ENCODE measurements around the gene TRIM66.

The TRIM66 gene

DNA sequence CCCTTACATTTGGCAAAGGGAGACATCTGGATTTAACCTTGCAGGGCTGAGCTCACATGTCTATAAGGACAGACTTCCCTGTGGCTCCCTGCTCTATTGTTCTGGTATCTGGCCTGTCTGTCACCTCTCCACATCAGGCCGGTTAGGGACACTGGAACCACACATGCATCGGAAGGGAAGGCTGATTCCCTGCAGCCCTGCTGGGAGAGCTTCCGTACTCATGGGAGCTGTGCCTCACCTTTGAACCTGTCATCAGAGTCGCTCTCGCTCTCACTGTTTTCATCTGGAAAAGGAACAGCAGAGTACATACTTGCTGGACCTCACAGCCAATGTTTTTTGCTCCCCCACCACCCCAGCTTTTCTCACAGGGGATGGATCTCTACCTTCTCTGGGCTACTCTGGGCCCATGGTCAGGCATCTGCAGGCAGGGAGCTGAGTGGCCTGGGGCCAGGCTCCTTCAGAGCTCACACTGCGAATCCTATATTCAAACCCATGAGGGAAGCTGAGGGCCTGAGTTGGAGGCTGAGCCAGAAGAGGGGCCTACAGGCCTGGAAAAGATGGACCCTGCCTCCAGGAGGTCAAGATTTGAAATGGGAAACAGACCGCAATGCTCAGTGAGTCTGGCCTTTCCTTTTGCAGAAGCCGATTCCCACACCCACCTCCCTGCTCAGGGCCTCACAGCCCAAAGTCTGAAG is 31.4 kb upstream of the TRIM66 start:
- no peak for DNase-seq (ENCODE audit: low read depth in 4 of 4, low spot score in 1 of 4)

DNA sequence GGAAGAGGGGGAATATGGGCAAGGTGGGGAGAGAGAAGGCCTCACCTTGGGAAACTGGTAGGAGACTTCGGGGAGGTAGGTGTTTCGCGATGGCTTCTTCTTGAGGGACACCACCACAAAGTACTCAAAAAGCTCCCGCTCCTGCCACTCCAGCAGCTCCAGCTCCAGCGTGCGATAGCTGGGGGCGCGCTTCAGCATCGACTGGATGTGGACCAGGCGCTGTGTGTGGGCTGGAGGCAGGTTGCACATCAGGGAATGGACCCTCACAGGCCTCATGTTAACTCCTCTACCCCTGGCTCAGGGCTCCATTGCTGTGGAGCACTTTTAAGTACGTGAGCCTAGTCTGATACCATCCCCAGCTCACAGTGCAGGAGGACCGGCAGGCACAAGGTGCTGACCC is 30.0 kb upstream of the TRIM66 start:
- DNase-seq (ENCODE audit: low read depth in 4 of 4, low spot score in 1 of 4) = no peak

DNA sequence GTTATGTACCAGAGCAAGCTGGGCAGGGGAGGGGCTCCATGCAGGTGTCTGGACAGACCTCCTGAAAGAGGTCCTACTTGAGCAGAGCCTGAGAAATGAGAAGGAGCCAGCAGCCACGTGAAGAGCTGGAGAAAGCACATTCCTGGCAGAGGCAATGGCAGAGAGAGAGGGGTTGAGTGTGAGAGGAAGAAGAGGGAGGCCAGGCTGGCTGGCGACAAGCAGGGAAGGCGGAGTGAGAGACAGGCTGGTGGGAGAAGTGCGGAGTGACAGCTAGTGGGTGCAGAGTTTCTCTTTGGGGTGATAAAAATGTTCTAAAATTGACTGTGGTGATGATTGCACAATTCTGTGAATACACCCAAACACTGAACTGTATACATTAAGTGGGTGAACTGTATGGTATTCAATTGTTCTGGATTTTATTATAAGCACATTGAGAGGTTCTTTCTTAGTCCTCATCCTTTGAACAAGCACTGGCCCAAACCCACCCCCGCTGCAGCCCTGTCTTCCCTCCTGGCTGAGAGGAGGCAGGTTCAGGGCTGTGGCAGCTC is 29.5 kb upstream of the TRIM66 start:
- DNase-seq (ENCODE audit: low read depth in 4 of 4, low spot score in 1 of 4) = no peak

DNA sequence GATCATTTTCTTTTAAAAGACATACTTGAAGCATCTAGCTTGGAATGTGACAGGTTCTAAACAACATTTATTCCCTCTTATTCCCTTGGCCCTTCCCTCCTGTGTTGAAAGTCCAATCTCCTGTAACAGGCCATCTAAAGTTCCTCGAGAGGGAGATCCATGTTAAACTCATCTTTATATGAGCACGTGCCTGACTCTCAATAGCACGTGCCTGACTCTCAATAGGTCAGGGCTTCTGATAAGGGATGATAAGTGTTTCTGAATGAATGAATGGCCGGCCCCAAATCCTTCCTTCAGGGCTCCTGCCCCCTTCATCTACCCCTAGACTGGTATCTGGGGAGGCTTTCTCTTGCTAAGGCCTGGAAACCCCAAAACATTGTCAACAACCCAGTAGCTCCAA is 27.3 kb upstream of the TRIM66 start:
- no peak for DNase-seq (ENCODE audit: low read depth in 4 of 4, low spot score in 1 of 4)

DNA sequence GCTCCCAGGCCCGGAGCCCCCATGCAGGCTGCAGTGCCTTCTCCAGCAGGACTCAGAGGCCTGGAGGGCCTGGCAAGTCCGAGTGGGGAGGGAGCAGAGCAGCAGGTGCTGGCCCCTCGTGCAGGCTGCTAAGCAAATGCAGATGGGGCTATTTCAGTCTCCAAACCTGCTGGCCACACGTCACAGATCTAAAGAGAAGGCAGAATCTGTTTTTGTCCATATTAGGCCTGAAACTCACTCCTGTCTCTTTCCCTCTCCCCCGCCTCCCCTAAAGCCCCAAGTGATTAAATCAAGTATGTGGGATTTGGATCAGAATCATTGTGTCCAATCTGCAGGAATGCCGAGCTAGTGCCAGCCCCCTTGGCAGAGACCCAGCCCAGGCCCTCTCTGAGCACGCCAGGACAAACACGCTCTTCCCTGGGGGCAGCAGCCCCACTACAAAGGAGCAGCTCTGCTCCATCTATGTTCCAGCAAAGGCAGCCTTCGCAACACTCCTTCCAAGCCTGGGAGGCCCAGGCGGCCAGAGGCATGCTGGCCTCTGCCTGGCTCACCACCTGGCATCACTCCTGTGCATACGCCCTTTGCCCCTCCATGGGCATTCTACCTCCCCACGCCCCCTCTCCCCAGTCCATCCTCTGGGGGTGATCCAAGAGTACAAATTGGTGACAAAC is 26.7 kb upstream of the TRIM66 start:
- no peak for DNase-seq (ENCODE audit: low read depth in 4 of 4, low spot score in 1 of 4)

DNA sequence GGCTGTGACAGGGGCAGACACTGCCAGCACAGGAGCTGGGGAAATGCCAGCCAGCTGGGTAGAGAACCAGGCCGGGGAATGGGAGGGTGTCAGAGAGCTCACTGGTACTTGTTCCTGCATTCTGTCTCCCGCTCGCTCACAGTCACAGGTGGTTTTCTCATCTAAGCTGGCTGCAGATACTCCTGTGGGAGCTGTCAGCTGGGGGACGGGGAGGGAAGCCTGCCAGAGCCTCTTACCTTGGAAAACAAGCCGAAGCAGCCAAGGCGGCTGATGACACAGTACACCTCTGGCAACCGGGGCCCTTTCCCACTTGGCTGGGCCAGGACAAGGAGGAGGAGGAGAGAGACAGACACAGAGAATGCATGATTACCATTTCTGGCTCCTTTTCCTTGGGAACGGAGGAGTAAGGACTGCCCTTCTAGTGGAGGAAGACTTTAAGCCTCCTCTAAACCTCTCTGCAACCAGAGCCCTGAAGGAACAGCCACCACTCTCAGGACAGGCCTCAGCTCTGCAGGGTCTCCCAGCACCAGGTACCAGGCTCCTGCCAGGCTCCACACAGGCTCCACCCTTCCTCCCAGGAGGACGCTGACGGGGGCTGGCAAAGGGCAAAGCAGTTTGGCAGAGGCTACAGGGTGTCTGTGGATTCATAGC is 25.2 kb upstream of the TRIM66 start:
- no peak for DNase-seq (ENCODE audit: low read depth in 4 of 4, low spot score in 1 of 4)

DNA sequence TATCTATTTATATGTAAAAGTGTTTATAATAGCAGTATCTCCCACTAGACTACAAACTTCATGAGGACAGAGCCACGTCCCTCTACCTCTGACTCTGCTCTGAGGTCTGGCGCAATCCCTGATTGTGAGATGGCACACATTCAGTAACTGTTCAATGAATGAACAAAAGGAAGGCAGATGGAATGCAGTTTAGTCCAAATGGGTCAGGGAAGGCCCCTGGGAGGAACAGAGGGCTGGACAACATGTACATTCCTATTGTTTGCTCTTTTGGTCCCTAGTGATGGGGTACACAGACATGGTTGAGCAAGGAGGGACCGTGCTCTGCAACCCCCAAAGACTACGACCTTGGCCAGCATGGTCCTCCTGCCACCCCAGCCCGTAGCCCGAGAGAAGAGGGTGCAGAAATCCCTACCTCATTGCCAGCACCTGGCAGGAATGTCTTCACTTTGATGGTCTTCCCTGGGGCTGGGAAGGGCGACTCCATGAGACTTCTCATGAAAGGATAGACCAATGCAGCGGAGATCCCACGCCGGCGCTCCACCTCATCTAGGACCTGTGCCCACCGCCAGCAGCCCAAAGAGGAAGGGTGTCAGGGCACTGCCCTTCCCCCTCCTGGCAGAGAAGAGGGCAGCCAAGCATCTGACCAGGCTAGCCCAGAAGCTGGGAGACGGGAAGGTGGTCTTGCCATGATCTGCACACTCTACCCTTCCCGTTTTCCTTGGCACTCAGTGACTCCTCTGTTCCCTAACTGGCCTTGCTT is 24.4 kb upstream of the TRIM66 start:
- DNase-seq (ENCODE audit: low read depth in 4 of 4, low spot score in 1 of 4) = no peak

DNA sequence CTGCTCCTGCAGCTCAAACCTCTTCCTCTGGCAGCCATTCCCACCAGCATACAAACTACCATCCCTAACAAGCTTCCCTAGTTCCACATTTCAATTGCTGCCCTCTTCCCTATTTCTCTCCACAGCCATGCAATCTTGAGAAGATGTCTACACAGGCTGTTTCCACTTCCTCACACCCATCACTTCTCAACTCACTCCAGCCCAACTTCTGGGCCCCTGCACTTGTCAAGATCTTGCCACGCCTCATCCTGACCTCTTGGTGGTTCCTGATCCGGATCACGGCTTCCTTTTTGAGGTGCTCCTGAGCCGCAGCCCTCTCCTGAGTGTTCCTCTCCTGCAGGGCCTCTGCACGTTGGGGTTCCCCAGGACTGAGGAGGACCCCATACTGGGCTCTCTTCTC is 22.7 kb upstream of the TRIM66 start:
- DNase-seq (ENCODE audit: low read depth in 4 of 4, low spot score in 1 of 4) = no peak

DNA sequence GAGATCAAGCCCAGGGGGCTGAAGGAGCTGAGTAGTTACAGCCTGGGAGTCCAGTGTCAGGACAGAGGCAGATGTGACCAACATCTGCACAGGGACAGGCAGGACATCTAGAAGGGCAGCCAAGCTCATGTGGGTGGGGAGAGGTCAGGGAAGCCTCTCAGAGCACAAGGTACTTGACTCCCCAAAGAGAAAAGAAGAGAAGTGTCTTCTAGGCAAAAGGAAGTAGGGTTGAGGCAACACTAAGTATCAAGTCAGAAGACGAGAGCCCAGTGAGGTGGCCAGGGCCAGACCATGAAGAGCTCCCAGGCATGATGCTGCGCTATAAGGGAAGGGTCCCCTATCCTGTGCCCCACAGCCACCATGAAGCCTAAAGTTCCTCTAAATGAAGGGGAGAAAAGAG is 21.7 kb upstream of the TRIM66 start:
- no peak for DNase-seq (ENCODE audit: low read depth in 4 of 4, low spot score in 1 of 4)

DNA sequence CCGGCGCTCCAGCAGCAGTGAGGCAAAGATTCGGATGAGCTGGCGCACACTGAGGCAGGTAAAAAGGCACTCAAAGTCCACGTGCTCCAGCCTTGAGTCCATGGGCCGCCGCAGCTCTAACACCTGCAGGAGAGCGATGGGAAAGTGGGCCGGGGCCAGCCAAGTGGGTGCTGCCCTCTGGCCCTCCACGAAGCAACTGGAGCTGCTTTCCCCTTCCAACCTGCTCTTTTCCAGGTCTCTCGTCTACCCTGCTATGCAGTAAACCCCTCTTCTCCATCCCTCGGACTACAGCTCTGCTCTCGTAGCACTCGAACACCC is 20.1 kb upstream of the TRIM66 start:
- DNase-seq (ENCODE audit: low read depth in 4 of 4, low spot score in 1 of 4) = no peak

DNA sequence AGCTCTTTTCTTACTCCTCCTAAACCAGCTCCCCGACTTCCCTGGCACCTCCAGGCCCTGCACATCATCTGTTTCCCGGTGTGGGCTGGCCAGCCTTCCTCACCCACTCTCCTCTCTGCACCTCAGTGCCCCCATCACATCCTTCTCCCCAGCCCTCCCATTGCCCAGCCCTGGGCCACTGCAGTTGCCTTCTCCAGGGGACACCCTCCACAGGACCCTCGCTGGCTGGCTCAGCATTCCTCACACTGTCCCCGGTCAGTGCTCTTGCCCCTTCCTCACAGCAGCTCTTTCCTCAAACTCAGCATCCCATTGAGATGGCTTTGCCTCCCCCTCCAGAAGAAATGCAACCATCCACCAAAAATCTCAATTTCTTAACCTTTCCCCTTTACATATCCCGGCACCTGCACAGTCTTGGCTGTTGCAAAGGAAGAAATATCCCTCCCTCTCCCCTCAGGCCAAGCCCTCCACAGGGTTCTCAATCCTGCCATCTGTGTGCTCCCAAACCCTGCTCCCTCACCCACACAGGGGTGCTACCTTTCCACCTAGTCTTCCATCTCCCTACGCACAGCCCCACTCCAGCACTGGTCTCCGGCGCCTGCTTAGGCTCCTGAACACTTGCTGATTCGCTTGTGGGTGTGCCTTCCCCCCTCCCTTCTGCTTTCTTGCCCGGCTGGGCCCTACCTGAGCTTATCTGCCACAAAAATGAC is 19.6 kb upstream of the TRIM66 start:
- no peak for DNase-seq (ENCODE audit: low read depth in 4 of 4, low spot score in 1 of 4)

DNA sequence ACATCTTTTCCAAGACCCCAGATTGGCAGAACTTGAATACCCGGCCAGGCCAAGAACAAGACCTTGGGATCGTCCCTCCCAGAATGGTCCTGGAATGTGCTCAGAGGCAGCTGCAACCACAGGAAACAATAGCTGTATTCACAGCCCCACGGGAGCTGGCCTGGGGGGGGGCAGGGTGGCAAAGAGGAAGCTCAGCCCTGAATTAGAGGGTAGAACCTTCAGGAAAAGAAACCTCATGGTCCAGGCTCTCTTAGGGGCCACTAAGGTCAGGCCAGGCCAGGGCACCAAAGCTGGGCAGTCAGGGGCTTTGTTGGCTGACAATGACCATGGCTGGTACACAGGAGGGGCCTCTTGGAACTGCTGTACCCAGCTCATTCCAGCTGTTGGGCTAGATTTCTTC is 17.4 kb upstream of the TRIM66 start:
- no peak for DNase-seq (ENCODE audit: low read depth in 4 of 4, low spot score in 1 of 4)

DNA sequence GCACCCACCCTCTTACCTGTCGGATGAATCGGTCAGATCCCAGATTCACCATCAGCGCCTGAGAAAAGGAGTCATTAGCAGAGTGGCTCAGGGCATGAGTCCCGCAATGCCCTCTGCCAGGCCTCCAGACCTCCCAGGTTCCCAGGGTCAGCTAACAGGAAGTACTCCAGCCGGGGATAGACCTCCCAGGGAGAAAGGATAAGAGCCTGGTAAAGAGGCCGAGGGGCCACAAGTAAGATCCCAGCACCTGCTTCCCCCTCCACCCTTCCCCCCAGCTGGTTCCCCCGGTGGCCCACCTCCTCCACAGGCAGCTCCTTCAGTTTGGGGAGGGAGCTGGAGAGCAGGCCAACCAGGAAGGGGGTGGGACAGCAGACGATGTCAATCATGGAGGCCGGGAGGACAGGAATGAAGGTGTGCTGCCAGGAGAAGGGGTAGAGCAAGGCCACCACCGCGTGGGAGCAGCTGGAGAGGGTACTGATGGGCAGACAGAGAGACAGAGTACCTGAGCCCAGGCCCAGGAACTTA is 16.5 kb upstream of the TRIM66 start:
- no peak for DNase-seq (ENCODE audit: low read depth in 4 of 4, low spot score in 1 of 4)

DNA sequence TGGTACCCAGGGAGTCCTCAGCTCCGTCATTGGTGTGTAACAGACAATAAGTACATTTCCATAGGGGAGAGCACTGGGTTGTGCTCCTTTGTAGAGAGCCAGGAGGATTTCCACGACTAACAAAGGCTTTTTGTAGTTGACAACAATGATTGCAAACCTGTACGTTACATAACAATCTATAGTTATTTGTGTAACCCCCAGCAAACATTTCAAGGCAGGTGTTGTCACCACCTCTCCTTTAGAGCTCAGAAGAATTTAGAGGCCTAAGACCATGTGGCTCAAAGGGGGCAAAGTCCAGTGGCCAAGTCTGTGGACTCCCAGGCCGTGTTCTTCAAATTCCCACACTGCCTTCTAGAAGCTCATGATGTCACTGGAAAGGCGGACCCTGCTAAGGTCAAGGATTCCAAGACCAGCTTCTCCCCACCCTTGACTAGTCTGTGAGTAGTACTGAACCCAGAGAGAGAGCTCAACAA is 15.9 kb upstream of the TRIM66 start:
- DNase-seq (ENCODE audit: low read depth in 4 of 4, low spot score in 1 of 4) = no peak

DNA sequence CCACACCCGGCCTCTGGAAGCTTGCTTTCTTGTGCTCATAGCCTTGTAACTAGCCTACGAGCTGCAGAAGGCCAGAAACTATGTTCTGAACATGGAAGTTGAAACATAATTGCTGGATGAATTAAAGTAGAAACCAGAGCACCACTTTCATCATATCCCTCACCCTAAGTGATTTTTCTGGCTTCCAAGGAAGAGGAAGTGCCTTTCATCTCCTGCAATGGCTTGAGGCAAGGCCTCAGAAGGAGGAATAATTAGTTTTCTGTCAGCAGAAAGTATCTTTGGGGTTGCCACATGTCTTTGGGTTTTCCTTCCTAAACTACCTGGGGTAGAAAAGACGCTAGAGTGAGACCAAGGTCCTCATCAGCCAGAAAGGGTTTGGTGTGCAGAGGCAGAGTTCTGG is 14.6 kb upstream of the TRIM66 start:
- DNase-seq (ENCODE audit: low read depth in 4 of 4, low spot score in 1 of 4) = no peak

DNA sequence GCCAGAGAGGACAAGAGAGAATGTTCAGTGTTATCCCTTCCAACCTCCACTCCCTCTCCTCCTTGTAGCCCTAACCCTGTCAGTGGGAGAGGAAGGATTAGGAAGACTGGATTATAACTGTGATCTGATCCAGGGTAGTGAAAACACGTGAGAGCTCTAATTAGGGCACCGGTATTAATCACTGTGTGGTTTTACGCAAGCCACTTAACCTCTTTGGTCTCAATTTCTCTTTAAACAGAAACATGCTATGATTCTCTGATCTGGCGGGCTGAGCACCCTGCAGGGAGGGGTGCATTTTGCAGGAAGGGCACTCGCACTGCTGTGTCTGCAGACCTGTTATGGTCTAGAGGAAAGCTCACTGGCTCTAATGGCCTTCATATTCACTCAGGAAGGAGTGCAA is 11.7 kb upstream of the TRIM66 start:
- DNase-seq (ENCODE audit: low read depth in 4 of 4, low spot score in 1 of 4) = no peak

DNA sequence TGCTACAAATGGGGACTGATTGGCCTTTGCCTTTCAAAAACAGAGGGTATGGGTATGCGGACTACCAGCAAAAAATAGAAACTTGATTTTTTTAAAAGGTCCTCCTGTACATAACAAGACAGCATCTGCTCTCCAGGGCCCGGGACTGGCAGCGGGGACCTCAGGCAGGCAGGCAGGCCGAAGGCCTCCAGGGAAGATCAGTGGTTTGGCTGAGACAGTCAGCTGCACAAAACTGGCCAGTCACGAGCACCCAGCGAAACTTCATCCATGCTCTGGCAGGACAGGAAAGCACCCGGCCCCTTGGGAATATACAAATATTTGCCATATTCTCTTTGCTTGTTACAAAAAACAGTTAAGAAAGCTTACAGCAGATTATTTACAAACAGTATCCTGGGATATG is 11.1 kb upstream of the TRIM66 start:
- DNase-seq (ENCODE audit: low read depth in 4 of 4, low spot score in 1 of 4) = no peak

DNA sequence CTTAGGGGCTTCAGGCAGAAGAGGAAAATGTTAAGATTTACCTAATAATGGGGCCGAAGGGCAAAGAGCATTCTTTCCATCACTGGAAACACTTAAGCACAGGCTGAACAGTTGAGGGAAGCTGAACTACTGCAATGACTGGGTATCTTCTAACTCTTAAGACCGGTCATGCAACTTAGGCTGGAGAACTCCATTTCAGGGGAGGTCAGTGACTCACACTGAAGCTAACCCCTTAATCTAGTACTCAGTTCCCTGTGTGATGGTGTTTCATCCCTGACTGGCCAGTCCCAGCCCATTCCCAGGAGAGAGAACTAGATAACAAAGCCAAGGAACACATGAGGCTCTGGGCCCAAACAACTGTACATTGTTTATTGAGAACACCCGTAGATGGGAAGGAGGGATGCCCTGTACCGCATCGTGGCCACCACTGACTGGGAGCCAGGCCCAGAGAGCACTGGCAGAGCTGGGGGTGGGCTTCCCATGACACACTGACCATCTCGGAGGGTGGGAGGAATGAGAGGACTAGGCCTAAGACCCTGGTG is 10.6 kb upstream of the TRIM66 start:
- DNase-seq (ENCODE audit: low read depth in 4 of 4, low spot score in 1 of 4) = no peak

DNA sequence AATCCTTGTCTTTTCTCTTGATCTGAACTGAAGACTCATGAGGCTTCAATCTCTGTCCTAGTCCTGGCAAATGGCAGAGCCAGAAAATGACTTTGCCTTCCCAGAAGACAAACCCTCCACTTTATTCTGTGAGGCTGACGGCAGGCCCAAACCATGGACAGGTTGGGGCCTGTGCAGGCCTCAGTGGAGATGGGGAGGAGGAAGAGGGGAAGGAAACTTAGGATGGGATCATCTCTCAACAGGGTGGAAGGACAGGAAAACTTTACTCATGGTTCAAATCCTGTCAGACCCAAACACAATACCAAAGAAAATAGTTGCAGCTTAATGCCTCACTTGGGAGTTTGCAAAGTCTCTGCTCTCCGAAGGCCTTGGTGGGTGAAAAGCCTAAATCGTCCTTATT is 10.0 kb upstream of the TRIM66 start:
- no peak for DNase-seq (ENCODE audit: low read depth in 4 of 4, low spot score in 1 of 4)

DNA sequence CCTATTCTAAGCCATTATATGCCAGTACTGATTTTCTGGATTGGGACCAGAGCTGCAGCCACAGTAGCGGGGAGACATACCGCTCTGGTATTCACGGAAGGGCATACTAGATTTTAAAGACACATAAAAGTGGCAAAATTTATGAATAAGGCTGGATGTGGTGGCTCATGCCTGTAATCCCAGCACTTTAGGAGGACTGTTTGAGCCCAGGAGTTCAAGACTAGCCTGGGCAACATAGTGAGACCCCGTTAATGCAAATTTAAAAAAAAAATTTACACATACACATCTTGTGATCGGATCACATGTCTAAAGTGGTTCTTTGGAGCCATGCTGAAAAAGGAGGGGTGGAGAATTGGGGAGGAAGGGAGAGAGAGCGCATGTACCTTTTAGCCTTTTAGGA is 9.1 kb upstream of the TRIM66 start:
- DNase-seq (ENCODE audit: low read depth in 4 of 4, low spot score in 1 of 4) = no peak

Data from stimulated activated CD4-positive, alpha-beta T cell treated with anti-CD3 and anti-CD28 coated beads, Interleukin-1b, Interleukin-23, amount 100 ng/mL, for 24 hours (primary cell).